GM10266 (cell line): ENCODE data around the gene SPATA18.

ENCODE experiments used
- DNase-seq: peaks from one replicate; pipeline ENCODE4 v3.0.0; 2012; ENCODE audit errors: extremely low spot score
- TF ChIP-seq, protein P1 (sequence below): IDR thresholded peaks from 2 replicates; pipeline ENCODE4 v1.5.1; 2012; ENCODE audit warnings: mild to moderate bottlenecking, low read depth; ENCODE audit not compliant: control insufficient read depth, insufficient read depth; ENCODE audit errors: missing control alignments

Gene SPATA18

DNA sequence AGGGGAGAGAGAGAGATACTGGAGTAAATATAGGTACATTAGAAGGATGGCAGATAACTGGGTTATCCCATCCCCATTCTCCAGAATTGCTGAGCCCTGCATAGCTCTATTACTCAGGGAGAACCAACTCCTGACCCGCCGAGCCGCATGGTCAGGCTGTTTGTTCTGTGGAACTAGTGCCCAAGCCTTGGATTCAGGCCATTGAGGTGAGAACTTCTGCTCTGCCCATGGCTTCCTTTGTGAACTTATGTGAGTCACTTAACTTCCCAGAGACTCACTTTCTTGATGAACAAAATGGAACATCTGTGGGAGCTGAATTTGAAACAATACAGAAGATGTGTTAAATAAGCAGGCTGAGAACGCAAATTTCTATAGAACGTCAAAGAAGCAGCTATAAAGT, 54.2 kb downstream of the SPATA18 start:
- TF ChIP-seq, protein P1, sequence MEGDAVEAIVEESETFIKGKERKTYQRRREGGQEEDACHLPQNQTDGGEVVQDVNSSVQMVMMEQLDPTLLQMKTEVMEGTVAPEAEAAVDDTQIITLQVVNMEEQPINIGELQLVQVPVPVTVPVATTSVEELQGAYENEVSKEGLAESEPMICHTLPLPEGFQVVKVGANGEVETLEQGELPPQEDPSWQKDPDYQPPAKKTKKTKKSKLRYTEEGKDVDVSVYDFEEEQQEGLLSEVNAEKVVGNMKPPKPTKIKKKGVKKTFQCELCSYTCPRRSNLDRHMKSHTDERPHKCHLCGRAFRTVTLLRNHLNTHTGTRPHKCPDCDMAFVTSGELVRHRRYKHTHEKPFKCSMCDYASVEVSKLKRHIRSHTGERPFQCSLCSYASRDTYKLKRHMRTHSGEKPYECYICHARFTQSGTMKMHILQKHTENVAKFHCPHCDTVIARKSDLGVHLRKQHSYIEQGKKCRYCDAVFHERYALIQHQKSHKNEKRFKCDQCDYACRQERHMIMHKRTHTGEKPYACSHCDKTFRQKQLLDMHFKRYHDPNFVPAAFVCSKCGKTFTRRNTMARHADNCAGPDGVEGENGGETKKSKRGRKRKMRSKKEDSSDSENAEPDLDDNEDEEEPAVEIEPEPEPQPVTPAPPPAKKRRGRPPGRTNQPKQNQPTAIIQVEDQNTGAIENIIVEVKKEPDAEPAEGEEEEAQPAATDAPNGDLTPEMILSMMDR, result no peak
- DNase-seq, result no peak

DNA sequence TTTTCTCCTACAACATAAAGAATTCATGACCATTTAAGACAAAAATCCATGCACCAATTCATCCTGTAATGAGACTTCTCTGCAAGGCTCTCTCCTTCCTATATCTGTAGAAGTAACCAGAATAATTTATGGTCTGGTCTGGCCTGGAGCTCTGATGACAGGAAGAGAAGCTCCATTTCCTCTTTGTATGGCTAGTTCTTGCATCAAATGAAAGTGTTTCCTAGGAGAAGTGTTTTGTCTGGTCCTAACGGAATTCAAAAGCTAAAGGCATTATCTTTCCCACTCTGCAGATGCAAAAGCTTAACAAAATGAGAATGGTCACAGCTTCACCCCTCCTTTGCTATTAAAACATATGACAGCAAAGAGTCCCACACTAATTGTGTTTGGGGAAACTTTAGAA, 55.1 kb downstream of the SPATA18 start:
- TF ChIP-seq, protein P1, result no peak
- no peak for DNase-seq

DNA sequence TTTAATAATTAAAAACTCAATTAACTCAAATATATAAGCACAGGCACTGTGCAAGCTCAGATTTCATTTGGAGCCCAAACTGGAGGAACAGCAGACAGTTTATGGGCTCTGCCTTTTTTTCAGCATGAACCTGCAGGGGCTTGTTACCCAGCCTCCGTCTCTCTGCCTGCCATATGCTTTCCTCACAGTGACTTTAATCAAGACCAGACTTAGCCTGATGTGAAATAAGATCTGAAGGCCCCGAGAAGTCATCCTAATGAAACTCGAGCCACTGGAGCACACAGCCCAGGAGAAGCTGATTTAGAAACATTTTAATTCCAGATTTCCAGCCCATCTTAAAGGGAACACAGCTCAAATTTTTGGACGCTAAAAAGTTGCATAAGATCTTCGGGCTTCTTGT, 55.6 kb downstream of the SPATA18 start:
- TF ChIP-seq, protein P1, result no peak
- no peak for DNase-seq

DNA sequence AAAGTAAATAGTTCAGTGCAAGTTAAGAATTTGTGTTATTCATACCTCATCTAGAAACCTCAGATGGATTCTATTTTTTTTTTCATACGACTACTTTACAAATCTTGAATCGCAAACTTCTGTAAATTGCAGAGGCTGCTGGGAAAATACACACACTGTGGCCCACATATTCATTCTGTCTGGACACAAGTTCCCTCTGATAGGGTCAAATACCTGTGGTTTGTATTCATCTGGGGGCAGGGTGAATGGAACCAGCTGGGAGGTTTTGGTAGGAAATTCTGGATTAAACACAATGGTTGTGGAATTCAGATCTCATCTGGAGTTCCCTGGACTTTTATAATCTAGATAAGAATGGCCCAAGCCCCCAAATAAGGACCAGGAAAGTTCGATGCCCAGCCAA, 56.2 kb downstream of the SPATA18 start:
- TF ChIP-seq, protein P1, result no peak
- no peak for DNase-seq

DNA sequence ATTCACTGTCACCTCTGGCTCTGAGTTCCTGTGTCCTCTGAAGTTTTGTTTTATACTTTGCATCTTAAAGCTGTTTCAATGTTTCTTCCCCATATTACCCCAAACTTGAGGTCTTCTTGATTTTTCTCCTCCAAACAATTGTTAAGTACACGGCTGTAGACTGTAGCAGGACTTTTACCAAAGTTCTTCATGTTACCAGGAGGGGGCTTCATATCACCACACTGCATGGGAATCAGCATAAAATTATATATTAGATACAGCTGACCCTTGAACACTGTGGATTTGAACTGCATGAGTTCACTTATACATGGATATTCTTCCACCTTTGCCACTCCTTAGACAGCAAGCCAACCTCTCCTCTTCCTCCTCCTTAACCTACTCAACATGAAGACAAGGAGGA, 56.6 kb downstream of the SPATA18 start:
- TF ChIP-seq, protein P1, result no peak
- no peak for DNase-seq

DNA sequence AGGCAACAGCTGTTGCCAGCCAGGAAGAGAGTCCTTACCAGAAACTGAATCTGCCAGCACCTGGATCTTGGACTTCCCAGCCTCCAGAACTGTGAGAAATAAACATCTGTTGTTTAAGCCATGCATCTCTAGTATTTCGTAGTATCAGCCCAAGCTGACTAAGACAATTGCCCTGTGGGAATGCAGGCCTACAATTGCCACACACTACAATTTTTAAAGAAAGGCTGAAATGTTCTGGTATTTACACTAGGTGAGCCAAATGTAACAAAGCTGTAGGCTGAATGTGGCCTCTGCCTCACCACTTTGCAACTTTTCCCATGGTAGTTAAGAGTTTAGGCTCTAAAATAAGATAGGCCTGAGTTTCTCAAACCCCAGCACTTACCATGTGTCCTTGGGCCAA, 59.1 kb downstream of the SPATA18 start:
- DNase-seq, result no peak
- TF ChIP-seq, protein P1, result no peak

DNA sequence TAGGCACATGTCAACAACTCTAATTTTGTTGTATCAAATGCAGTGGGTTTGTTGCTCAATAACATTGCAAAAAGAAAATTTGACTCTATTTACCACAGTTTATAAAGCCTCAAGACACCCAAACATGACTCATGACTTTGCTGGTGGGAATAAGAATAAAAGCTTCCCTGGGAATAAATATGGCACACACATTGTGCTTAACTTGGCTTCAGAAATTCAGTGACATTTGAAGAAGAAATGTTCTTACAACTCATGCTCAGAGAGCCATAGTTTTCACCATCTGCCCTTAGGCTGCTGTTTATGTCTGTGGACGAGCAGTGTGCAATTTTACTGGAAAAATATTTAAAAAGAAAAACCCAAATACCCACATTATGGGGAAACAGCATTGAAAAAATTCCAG, 60.9 kb downstream of the SPATA18 start:
- no peak for DNase-seq
- TF ChIP-seq, protein P1, result no peak
